Fibroblast of villous mesenchyme (primary cell): ENCODE results near the gene PTPRM. TPM values are rescaled to one million over a fixed set of nuclear protein-coding genes. Genes with fewer than 3 reads are reported as not detected.

Experiments used
- DNase-seq: peaks from one replicate; pipeline ENCODE4 v3.0.0-alpha.2; 2010; ENCODE audit warnings: low read depth
- H3K4me3 ChIP-seq: 2 replicates; pipeline ENCODE4 v1.5.1; 2011; ENCODE audit warnings: low read depth, mild to moderate bottlenecking, low read length
- total RNA-seq: library from RNA; depleted of rRNA; stranded (reverse); fragments of >200 nt; gene quantifications from 2 replicates; pipeline ENCODE4 v1.2.3, GENCODE V29; 2012
- TF ChIP-seq, protein P1 (sequence below): IDR thresholded peaks from 2 replicates; pipeline ENCODE4 v1.5.1; 2012; ENCODE audit warnings: low read depth, mild to moderate bottlenecking, low read length; ENCODE audit not compliant: insufficient read depth

Gene PTPRM
- total RNA-seq, 1 donor = 56.1 TPM

DNA sequence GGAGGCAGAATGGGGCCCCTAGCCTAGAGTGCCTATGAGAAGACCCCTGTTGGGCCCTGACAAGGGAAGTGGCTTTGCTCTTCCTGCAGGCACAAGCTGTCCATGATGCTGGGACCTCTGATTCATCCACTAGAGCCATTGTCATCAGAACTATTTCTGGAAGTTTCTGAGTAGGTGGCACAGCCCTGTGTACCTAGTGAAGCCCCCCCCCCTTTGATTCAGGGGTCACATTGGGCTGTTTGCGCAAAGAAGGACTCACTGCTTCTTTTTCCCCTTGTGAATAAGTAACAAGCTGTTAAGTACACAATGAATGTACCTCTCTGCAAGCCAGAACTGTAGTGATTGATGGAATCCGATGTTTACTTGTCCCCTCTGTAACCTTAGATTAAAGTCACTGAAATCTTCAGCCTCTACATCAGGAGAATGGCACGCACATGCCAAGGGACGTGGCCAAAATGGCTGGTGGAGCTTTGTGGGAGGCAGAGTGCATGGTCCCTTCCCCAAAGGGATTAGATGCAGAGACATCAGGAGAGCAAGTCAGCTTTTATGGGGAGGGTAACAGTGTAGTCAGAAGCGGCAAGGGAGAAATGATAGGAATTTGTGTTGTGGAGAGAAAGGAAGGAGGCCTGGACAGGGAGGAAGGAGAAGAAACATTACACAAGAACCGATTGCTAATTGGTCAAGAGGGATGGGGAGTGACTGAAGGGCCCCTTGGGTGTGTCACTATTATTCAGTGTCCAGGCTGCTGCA is 774.5 kb downstream of the PTPRM start:
- no peak overlapping the region for H3K4me3 ChIP-seq
- peak; percentile 76 for DNase-seq
- TF ChIP-seq, protein P1, sequence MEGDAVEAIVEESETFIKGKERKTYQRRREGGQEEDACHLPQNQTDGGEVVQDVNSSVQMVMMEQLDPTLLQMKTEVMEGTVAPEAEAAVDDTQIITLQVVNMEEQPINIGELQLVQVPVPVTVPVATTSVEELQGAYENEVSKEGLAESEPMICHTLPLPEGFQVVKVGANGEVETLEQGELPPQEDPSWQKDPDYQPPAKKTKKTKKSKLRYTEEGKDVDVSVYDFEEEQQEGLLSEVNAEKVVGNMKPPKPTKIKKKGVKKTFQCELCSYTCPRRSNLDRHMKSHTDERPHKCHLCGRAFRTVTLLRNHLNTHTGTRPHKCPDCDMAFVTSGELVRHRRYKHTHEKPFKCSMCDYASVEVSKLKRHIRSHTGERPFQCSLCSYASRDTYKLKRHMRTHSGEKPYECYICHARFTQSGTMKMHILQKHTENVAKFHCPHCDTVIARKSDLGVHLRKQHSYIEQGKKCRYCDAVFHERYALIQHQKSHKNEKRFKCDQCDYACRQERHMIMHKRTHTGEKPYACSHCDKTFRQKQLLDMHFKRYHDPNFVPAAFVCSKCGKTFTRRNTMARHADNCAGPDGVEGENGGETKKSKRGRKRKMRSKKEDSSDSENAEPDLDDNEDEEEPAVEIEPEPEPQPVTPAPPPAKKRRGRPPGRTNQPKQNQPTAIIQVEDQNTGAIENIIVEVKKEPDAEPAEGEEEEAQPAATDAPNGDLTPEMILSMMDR = no peak

DNA sequence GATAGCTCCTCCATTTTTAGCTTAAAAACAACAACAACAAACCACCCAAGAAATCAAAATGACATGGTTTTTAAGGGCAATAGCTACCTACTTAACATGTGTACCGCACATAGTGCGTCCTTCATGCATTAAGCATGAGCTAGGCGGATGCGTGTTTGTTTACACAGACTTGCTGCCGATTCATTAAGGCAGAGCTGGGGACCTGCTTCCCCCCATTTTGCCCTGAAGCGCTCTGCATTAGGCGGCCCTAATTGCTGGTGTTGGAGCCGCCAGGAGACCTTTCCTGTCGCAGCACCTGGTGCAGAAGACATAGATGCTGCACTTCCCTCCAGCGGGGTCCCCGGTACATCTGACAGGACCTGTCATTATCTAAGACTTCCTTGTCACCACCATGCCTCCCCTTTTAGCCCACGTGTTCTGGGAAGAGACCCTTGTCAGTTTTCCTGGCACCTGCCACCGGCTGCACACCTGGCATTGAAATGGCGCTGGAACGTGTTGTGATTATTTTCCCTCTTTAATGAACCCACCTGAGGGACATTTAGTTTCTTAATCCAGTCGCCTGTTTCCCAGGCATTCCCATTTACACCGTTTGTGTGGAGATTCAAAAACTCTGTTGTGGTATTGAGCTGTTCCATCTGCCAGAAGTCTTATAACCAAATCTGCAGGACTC is 781.1 kb downstream of the PTPRM start:
- H3K4me3 ChIP-seq = no peak overlapping the region
- TF ChIP-seq, protein P1 = no peak
- no peak for DNase-seq

DNA sequence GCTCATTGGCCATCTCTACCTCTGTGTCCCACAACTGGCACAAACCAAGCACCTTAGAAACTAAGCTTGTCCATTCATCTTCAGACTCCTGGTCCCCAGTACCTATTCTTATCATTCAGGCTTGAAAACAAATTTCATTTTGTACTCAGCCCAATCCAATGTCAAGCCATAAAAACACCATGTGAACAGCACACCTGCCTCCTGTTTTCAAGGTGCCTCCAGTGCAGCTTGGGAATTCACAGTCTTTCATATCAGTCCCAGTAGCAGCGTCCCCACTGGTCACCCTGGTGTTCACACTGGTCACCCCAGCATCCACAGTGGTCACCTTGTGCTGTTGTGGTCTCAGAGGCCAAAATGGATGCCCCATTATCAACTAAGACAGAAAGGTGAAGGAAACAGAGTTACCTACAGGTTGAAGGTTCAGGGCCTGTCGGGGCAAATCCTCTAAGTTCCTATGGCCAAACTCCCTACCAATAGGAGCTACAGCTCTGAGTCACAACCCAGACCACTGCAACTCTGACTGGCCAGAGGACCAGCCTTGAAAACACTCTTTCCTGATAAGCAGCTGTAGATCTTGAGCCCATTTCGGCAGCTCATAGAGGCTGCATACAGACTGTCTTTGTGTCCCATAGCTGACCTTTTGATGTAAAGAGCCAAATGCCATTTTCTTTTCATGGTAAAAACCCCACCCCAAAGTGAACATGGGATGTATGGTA is 782.6 kb downstream of the PTPRM start:
- DNase-seq = no peak
- TF ChIP-seq, protein P1 = no peak
- no peak overlapping the region for H3K4me3 ChIP-seq

DNA sequence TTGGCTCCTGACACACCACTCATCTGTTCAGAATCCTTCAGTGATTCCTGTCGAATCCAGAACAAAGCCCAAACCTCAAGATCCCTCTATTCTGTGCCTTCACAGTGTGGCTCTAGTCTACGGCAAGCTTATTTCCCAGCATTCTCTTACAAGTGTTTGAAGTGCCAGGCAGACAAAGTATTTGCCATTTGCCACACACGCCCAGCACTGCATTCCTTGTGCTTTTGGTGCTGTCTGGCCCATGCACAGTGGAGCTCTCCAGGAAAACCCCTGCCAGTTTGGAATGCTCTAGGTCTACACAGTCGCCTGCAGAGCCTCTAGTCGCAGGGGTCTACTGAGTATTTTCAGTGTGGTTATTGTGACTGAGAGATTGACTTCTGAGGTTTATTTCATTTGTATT is 783.5 kb downstream of the PTPRM start:
- TF ChIP-seq, protein P1 = no peak
- no peak for DNase-seq
- H3K4me3 ChIP-seq = no peak overlapping the region

DNA sequence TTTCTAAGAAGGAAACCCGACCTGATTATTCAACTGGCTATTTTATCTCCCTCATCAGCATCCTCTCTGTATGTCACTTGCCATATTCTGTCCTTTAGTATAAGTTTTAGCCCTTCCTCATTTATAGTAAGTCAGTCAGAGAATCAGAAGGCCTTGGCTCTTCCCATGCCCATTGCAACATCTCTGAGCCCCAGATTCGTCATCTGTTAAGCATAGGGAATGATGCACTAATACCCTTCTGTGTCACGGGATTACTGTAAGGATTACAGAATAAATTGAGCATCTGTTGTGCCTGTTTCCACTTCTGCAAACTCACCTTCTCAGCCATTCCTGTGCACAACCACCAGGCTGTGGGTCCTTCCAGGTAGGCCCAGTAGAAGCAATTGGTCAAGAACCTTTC is 784.0 kb downstream of the PTPRM start:
- TF ChIP-seq, protein P1 = no peak
- no peak overlapping the region for H3K4me3 ChIP-seq
- DNase-seq = peak; percentile 15

DNA sequence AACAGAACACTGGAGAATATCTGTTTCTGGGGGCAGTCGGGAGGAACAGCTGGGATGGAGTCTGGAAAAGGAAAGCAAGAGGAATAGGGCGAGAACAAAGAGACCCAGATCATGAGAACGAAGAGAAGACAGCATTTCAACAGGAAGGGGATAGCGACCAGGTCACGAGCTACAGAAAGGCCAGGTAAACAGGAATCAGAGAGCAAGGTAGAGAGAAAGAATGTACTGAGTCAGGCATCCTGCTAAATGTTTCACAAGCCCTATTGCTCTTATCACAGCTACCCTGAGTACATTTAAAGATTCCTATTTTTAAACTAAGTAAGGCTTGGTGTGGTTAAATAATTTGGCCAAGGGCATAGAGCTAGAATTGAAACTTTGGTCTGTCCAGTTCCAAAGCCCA is 787.2 kb downstream of the PTPRM start:
- TF ChIP-seq, protein P1 = no peak
- H3K4me3 ChIP-seq = no peak overlapping the region
- no peak for DNase-seq
